ENCODE measurements around the gene SNRPF. TPM values are rescaled to one million over a fixed set of nuclear protein-coding genes. Genes with fewer than 3 reads are reported as not detected.

Gene SNRPF
- total and polyA plus RNA-seq, 2 donors (not counting 1 experiment from before 2014, with no cell fraction given) = 14.2 to 25.0 TPM

DNA sequence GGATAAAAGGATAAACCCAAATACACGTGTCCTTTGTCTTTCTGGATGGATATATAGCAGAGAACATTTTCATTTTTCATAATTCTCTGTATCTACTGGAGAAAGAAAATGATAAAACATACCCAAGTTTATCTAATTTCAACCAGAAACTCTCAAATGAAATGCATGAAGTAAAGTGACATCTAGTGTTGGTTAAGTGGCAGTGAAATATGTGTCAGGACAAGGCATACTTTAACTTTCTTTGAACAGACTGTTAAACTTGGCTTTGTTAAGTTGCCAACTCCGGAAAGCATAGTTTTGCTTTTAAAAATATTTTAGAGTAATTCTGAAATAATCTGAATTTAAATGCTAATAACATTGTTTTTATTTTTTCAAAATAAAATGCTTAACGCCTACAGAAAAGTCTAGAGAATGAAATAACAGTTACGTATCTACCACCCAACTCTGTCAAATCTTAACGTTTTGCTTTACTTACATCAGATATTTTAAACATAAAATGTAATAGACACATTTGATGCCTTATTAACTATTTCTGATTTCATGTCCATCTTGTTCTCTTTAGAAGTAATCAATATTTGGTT, 43.0 kb upstream of the SNRPF start:
- H3K4me2 ChIP-seq (ENCODE audit: extremely low read depth, insufficient read depth, low read length) = no peak overlapping the region
- H3K4me1 ChIP-seq (ENCODE audit: control insufficient read depth, extremely low read depth, insufficient read depth, low read length) = no peaks in the 10 kb centered on the region
- no peak for TF ChIP-seq EZH2 (IDR thresholded peaks at IDR 0.05; ENCODE audit: low read length, missing control alignments)
- TF ChIP-seq, protein P1, sequence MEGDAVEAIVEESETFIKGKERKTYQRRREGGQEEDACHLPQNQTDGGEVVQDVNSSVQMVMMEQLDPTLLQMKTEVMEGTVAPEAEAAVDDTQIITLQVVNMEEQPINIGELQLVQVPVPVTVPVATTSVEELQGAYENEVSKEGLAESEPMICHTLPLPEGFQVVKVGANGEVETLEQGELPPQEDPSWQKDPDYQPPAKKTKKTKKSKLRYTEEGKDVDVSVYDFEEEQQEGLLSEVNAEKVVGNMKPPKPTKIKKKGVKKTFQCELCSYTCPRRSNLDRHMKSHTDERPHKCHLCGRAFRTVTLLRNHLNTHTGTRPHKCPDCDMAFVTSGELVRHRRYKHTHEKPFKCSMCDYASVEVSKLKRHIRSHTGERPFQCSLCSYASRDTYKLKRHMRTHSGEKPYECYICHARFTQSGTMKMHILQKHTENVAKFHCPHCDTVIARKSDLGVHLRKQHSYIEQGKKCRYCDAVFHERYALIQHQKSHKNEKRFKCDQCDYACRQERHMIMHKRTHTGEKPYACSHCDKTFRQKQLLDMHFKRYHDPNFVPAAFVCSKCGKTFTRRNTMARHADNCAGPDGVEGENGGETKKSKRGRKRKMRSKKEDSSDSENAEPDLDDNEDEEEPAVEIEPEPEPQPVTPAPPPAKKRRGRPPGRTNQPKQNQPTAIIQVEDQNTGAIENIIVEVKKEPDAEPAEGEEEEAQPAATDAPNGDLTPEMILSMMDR (conservative IDR thresholded peaks at IDR 0.05 in 1 of 2, IDR thresholded peaks at IDR 0.05 in 1 of 2; ENCODE audit: low read depth in 1 of 2, low read length in 2 of 2) = peak; percentile 38 to 76
- H3K79me2 ChIP-seq (ENCODE audit: control insufficient read depth, insufficient read depth, low read length) = no peaks in the 10 kb centered on the region
- no peaks in the 10 kb centered on the region for H3K9me3 ChIP-seq (ENCODE audit: control insufficient read depth, insufficient read depth, low read depth, low read length)
- peak; percentile 35 to 64 for DNase-seq (ENCODE audit: low read depth in 2 of 2)
- no peaks in the 10 kb centered on the region for H3K36me3 ChIP-seq (ENCODE audit: control insufficient read depth, insufficient read depth, low read length)
- H3K4me3 ChIP-seq (replicated peaks in 1 of 4; ENCODE audit: control extremely low read depth in 1 of 4, insufficient read depth in 1 of 4, low read depth in 3 of 4, low read length in 4 of 4) = no peak overlapping the region
- H3K27me3 ChIP-seq (ENCODE audit: control insufficient read depth, insufficient read depth, low read length) = no peaks in the 10 kb centered on the region
- H3K9ac ChIP-seq (ENCODE audit: insufficient read depth, low read length) = no peak overlapping the region
- no peaks in the 10 kb centered on the region for H4K20me1 ChIP-seq (ENCODE audit: control insufficient read depth, extremely low read depth, insufficient read depth, low read length)
- H2AFZ ChIP-seq (ENCODE audit: low read length) = no peak overlapping the region
- no peak overlapping the region for H3K27ac ChIP-seq (ENCODE audit: insufficient read depth, low read length)

DNA sequence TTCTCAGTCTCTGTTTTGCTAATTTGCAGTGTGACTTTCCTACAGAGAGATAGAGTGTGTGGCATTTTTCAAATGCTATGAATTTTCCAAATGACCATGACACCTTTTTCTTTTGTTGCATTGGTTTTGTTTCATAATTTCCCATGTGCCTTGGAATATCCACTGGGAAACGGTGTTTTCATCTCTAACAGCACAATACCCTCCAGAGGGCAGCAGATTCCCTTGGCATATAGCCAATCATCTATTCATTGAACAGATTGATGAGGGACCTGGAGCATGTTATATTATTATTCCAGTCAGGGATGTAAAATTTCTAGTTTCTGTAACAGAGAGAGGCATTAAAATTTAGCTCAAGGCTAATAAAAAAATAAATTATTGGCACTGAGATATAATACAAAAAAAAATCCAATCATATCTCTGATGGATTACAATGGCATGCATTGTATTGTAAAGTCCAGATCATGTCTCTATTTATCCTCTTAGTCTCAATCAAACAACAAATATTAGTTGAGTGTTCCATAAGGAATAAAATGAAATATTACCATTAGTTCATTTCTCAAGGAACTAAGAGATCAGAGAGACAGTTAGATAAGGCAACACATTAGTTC, 38.6 kb upstream of the SNRPF start:
- H2AFZ ChIP-seq (ENCODE audit: low read length) = no peak overlapping the region
- no peaks in the 10 kb centered on the region for H3K4me1 ChIP-seq (ENCODE audit: control insufficient read depth, extremely low read depth, insufficient read depth, low read length)
- H3K4me2 ChIP-seq (ENCODE audit: extremely low read depth, insufficient read depth, low read length) = no peak overlapping the region
- no peaks in the 10 kb centered on the region for H3K27me3 ChIP-seq (ENCODE audit: control insufficient read depth, insufficient read depth, low read length)
- no peaks in the 10 kb centered on the region for H3K79me2 ChIP-seq (ENCODE audit: control insufficient read depth, insufficient read depth, low read length)
- TF ChIP-seq EZH2 (IDR thresholded peaks at IDR 0.05; ENCODE audit: low read length, missing control alignments) = no peak
- TF ChIP-seq, protein P1 (conservative IDR thresholded peaks at IDR 0.05 in 1 of 2, IDR thresholded peaks at IDR 0.05 in 1 of 2; ENCODE audit: low read depth in 1 of 2, low read length in 2 of 2) = peak; percentile 69 to 72
- no peaks in the 10 kb centered on the region for H3K36me3 ChIP-seq (ENCODE audit: control insufficient read depth, insufficient read depth, low read length)
- no peaks in the 10 kb centered on the region for H4K20me1 ChIP-seq (ENCODE audit: control insufficient read depth, extremely low read depth, insufficient read depth, low read length)
- no peaks in the 10 kb centered on the region for H3K9me3 ChIP-seq (ENCODE audit: control insufficient read depth, insufficient read depth, low read depth, low read length)
- H3K4me3 ChIP-seq (replicated peaks in 1 of 4; ENCODE audit: control extremely low read depth in 1 of 4, insufficient read depth in 1 of 4, low read depth in 3 of 4, low read length in 4 of 4) = no peak overlapping the region
- no peak overlapping the region for H3K27ac ChIP-seq (ENCODE audit: insufficient read depth, low read length)
- peak; percentile 46 to 68 for DNase-seq (ENCODE audit: low read depth in 2 of 2)
- H3K9ac ChIP-seq (ENCODE audit: insufficient read depth, low read length) = no peak overlapping the region

DNA sequence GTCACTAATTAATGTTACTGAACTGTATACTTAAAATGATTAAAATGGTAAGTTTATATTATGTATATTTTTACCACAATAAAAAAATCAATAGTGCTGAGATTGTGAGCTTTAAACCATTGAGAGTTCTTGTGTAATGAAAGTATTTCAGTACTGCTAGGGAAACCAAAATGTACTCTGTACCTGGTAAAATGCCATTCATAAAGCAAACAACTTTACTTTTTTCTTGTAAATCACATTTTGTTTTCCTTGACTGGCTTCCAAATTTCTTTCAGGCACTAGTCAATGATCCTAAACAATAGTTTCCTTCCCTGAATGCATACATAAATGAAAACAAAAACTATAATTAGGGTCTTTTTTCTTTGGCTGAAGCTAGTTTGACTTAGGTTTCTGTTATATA, 29.4 kb upstream of the SNRPF start:
- H3K27ac ChIP-seq (ENCODE audit: insufficient read depth, low read length) = no peak overlapping the region
- H3K9ac ChIP-seq (ENCODE audit: insufficient read depth, low read length) = no peak overlapping the region
- H3K36me3 ChIP-seq (ENCODE audit: control insufficient read depth, insufficient read depth, low read length) = no peaks in the 10 kb centered on the region
- no peaks in the 10 kb centered on the region for H3K79me2 ChIP-seq (ENCODE audit: control insufficient read depth, insufficient read depth, low read length)
- no peaks in the 10 kb centered on the region for H3K4me1 ChIP-seq (ENCODE audit: control insufficient read depth, extremely low read depth, insufficient read depth, low read length)
- no peak for TF ChIP-seq EZH2 (IDR thresholded peaks at IDR 0.05; ENCODE audit: low read length, missing control alignments)
- TF ChIP-seq, protein P1 (conservative IDR thresholded peaks at IDR 0.05 in 1 of 2, IDR thresholded peaks at IDR 0.05 in 1 of 2; ENCODE audit: low read depth in 1 of 2, low read length in 2 of 2) = no peak
- H3K27me3 ChIP-seq (ENCODE audit: control insufficient read depth, insufficient read depth, low read length) = no peaks in the 10 kb centered on the region
- no peak overlapping the region for H3K4me3 ChIP-seq (replicated peaks in 1 of 4; ENCODE audit: control extremely low read depth in 1 of 4, insufficient read depth in 1 of 4, low read depth in 3 of 4, low read length in 4 of 4)
- no peak overlapping the region for H2AFZ ChIP-seq (ENCODE audit: low read length)
- no peaks in the 10 kb centered on the region for H4K20me1 ChIP-seq (ENCODE audit: control insufficient read depth, extremely low read depth, insufficient read depth, low read length)
- H3K4me2 ChIP-seq (ENCODE audit: extremely low read depth, insufficient read depth, low read length) = no peak overlapping the region
- H3K9me3 ChIP-seq (ENCODE audit: control insufficient read depth, insufficient read depth, low read depth, low read length) = no peaks in the 10 kb centered on the region
- DNase-seq (ENCODE audit: low read depth in 2 of 2) = no peak
